OCI-LY7 (cell line): ENCODE results near the gene C20orf204.

Experiments
- EZH2phosphoT487 ChIP-seq: fragments of 200-600 bp; sonication (generic); IDR thresholded peaks from 2 replicates; pipeline ENCODE4 v1.6.1; 2018; ENCODE audit warnings: low read depth, borderline replicate concordance, mild to moderate bottlenecking, mixed run types, antibody characterized with exemption, low read length, moderate library complexity, mixed read lengths
- TF ChIP-seq, protein P1 (sequence below): fragments of 200-600 bp; sonication (generic); conservative IDR thresholded peaks from 2 replicates; pipeline ENCODE4 v1.5.1; 2014; ENCODE audit warnings: mild to moderate bottlenecking, antibody characterized with exemption, low read length, moderate library complexity, mixed read lengths

DNA sequence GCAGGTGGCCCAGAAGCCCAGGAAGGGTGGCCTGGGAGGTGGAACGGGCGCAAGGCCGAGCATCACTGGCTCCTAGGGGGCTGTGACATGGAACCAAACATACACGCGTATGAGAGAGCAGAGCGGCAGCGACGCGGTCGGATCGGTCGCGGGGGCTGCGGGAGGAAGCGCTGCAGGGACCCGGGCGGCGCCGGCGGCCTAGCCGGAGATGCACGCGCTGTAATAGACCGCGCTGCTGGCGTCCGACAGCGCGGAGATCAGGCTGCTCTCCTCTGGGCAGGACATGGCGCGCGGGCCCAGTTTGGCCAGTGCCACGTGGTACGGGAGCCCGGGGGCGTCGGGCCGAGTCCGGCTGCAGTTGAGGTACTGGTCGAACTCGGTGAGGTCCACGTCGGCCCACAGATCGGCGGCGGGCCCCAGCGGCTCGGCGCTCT lies 12.0 kb downstream of the C20orf204 start:
- TF ChIP-seq, protein P1, sequence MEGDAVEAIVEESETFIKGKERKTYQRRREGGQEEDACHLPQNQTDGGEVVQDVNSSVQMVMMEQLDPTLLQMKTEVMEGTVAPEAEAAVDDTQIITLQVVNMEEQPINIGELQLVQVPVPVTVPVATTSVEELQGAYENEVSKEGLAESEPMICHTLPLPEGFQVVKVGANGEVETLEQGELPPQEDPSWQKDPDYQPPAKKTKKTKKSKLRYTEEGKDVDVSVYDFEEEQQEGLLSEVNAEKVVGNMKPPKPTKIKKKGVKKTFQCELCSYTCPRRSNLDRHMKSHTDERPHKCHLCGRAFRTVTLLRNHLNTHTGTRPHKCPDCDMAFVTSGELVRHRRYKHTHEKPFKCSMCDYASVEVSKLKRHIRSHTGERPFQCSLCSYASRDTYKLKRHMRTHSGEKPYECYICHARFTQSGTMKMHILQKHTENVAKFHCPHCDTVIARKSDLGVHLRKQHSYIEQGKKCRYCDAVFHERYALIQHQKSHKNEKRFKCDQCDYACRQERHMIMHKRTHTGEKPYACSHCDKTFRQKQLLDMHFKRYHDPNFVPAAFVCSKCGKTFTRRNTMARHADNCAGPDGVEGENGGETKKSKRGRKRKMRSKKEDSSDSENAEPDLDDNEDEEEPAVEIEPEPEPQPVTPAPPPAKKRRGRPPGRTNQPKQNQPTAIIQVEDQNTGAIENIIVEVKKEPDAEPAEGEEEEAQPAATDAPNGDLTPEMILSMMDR: no peak
- TF ChIP-seq EZH2phosphoT487: no peak
